Erythroblast (primary cell): Measurements from ENCODE around the gene E2F4.

Source experiments
- DNase-seq, 2 experiments: peaks; one replicate each; lab custom pipeline; 2025; lab: John Stamatoyannopoulos, UW
- GATA1 ChIP-seq: IDR thresholded peaks from 2 replicates; pipeline ENCODE4 v1.6.1; 2011; ENCODE audit warnings: low read depth, mild to moderate bottlenecking, control low read depth, low read length, moderate library complexity
- POLR2A ChIP-seq: IDR thresholded peaks from 2 replicates; pipeline ENCODE4 v1.6.1; 2011; ENCODE audit warnings: mild to moderate bottlenecking, low read length

E2F4 gene

GRCh38 chr16:67151431-67152097, 40.4 kb upstream of the E2F4 start:
- DNase-seq = peak in 1 of 2 experiments; percentile 19
- TF ChIP-seq POLR2A (no peak), GATA1 (no peak)

GRCh38 chr16:67154578-67155294, 37.2 kb upstream of the E2F4 start:
- TF ChIP-seq POLR2A = no peak
- TF ChIP-seq GATA1 = no peak
- no peak for DNase-seq

DNA sequence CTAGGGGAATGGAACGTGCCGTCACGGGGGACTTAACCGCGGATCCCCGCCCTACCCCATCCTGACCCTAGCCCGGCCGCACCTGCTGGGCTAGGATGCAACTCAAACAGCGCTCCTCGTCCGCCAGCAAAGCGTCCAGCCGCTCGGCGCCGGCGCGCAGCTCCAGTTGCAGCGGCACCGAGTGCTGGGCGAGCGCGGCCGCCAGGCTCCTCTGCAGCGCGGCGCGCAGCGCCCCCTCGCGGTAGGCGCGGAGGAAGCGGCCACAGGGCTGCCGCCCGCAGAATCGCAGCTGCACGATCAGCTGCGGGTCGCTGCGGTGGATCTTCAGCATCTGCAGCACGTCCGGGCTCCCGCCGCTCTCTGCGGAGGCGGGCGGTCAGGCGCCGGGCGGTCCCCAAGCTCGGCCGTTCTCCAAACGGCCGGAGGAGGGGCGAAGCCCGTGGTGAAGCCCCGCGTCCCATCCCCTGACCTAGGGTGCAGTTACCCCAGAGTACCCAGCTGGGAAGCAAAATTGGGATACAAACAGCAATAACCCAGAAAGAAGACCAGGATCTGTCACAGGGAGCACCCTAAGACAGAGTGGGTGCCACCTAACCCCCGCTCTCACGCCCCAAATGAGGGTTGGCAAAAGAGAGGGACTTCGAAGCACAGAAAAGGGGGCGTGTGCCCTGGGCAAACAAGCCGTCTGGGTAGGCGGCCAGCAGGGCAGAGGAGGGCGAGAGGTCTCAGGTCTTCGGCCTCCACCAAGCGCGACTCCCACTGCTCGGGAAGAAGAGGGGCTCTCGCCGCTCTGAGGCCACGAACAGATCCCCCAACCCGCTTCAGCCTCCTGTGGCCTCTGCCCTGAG, 36.4 kb upstream of the E2F4 start:
- no peak for TF ChIP-seq GATA1
- no peak for TF ChIP-seq POLR2A

GRCh38 chr16:67156143-67156844, 35.7 kb upstream of the E2F4 start:
- no peak for DNase-seq
- TF ChIP-seq POLR2A = no peak
- TF ChIP-seq GATA1 = no peak

More for the DNA sequence above, 36.4 kb upstream of the E2F4 start:
- peak; percentile 80 to 89 for DNase-seq

DNA sequence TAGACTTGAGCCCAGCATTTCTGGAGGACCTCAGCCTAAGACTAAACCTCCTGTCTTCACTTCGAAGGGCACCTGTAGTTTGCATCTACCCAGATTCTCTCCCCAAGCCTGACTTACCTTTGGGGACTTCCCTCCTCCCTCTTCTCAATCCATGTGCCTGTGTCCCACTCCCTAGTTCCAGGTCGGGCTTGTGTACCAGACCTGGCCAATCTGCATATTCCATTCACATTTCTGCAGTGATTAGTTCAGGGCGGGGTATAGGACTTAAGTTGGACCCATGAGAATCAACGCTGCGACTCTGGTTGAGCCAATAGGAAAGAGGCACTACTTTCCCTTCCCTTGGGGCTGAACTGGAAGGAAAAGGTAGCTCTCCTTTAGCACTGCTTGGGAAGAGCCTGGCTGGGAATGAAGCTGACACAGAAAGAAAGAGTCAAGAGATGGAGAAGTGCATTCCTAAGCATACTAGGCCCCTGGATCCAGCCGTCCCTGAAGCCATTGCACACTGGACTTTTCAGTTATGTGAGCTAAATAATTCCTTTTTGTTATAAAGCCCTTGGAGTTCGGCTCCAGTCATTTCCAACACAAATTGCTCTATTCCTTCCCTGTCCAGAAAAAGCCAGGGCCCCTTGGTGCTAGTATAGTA, 34.7 kb upstream of the E2F4 start:
- no peak for DNase-seq
- TF ChIP-seq POLR2A (no peak), GATA1 (no peak)

- TF ChIP-seq GATA1 (no peak), POLR2A (no peak)
- no peak for DNase-seq
Observed at GRCh38 chr16:67157892-67158635, 33.9 kb upstream of the E2F4 start.

DNA sequence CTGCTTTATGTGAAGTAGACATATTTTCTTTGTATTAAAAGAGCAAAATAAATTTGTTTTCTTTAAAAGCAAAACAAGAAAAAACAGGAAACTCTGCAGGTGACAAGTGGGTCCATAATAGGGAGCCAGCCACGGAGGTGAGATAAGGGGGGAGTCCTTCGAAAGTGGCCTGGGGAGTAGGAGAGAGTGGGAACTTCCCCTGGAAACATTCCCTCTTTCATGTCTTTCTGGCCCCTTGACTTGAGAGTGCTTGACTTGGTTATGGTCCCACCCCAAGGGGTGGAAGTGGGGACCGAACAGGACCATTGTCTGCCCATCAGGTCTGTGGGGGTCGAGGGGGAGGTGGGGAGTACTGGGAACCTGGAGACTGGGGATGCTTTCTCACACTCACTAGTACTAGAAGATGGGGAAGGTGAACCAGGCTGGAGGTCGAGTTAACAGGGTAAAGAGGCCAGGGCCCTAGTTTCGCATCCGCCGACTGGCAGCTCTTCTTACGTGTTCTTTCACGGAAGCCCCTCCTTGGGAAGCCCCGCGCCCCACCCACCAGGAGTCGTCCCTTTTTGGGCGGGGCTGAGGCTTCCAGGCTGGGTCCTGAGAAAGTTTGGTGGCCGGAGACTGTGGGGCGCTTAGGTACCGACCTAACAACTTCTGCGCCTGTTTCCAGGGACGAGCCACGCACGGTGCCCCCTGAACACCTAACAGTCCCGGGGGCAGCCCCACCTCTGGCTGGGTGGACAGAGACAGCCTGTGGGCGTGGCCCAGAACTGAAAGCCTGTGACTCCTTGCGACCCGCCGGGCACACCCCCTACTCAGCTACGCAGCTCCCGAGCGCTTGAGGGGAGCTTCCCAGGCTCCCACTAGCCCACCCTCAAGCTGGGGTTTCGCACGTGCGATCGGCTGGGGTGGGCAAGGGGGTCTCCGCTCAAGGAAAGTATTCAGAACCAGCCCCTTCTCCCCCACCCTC, 33.0 kb upstream of the E2F4 start:
- peak; percentile 42 to 55 for DNase-seq
- TF ChIP-seq GATA1 = no peak
- TF ChIP-seq POLR2A = no peak

- no peak for DNase-seq
- TF ChIP-seq POLR2A (no peak), GATA1 (no peak)
Observed at GRCh38 chr16:67161595-67162058, 30.3 kb upstream of the E2F4 start.

GRCh38 chr16:67162506-67163163, 29.3 kb upstream of the E2F4 start:
- no peak for TF ChIP-seq POLR2A
- TF ChIP-seq GATA1 = no peak
- DNase-seq = no peak

GRCh38 chr16:67163164-67163998, 28.6 kb upstream of the E2F4 start:
- peak; percentile 41 to 61 for DNase-seq
- TF ChIP-seq POLR2A (no peak), GATA1 (no peak)
